ENCODE data around the gene FIBP.
A peak's percentile ranks its signal among the peaks of the same experiment; 100 is the strongest.

Gene FIBP

DNA sequence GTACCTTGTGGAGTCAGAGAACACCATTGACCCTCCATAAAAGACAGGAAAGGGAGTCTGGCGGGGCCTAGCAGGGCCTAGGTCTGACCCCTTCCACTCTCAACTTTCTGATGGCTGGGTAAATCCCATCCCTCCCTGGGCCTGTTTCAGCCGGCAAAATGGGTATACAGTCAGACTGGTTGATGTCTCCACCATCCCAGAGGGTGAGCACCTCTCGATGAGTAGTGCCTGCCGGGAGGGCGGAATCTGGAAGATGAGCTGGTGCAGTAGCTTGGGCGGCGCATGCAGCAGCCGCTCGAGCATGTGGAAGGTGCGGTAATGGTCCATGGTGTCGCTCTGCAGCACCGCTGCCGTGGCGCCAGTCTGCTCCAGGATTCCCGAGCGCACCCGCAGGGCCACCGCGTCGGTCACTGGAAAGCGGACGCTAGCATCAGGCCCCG, 528 bp downstream of the FIBP start:
- no peak for DNase-seq

DNA sequence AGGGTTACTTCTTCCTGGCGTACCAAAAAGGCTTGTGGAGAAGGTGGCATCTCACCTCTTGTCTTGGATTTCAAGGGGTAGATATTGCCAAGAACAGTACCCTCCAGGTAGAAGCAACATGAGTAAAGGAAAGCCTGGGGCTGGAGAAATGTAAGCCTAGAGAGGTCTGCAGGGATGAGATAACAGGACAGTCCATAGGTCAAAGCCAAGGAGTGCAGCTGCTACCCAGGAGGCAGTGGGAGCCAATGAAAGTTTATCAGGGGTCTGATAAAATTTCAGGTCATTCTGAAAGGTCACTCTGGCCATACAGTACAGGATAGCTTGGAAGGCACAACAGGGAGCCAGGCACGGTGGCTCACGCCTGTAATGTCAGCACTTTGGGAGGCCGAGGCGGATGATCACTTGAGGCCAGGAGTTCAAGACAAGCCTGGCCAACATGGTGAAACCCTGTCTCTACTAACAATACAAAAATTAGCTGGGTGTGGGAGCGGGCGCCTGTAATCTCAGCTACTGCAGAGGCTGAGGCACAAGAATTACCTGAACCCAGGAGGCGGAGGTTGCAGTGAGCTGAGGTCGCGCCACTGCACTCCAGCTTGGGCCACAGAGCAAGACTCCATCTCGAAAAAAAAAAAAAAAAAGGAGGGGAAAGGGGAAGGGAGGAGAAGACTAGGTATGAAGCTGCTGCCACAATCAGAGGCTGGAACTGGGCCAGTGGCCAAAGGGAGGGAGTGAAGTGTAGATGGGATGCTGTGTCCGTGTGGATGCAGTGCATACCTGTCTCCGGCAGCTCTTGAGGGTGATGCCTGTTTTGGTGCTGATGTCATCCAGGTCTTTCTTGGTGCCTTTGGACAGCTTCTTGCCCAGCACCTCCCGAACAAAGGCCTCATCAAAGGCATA, 1.2 kb downstream of the FIBP start:
- DNase-seq, result no peak

DNA sequence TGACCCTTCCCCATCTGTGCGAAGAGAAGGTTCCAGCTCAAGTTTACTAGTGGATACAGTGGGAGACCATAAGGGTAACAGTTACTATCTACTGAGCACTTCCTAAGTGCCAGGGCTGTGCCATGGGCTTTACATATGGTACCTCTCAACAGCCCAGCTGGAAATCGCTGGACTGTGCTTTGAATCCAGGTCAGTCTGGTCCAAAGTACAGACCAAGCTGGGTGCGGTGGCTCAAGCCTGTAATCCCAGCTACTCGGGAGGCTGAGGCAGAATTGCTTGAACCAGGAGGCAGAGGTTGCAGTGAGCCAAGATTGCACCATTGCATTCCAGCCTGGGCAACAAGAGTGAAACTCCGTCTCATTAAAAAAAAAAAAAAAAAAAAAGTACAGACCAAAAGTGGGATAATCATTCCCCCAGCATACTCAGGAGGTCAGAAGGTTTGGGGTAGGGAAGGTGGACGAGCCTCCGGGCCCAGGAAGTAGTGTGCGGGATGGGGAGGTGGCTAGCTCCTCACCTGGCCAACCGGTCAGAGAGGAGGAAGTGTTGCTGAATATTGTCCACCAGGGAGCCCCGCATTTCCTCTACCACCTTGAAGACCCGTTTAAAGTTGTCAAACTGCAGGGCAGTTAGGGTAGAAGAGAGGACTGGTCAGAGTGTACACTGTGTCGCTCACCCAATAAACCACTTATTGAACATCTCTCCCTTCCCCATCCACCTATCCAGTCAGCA, 2.3 kb downstream of the FIBP start:
- DNase-seq, result no peak

DNA sequence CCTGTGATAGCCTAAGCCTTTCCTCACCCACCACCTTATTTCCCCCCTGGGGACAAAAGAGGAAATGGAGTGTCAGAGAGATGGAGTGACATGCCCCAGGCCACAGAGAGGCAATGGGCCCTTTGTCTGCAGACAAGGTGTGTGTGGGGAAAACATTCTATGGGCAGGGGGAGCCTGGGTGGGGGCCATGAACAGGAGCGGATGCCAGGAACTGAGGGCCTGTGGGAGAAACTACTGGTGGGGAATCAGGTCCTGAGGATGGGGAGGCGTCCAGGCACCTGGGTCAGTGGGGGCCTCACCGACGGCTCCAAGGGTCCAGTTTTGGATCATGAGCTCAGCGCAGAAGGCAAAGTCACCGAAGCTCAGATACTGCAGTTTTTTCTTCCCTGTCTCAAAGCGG, 3.0 kb downstream of the FIBP start:
- no peak for DNase-seq

DNA sequence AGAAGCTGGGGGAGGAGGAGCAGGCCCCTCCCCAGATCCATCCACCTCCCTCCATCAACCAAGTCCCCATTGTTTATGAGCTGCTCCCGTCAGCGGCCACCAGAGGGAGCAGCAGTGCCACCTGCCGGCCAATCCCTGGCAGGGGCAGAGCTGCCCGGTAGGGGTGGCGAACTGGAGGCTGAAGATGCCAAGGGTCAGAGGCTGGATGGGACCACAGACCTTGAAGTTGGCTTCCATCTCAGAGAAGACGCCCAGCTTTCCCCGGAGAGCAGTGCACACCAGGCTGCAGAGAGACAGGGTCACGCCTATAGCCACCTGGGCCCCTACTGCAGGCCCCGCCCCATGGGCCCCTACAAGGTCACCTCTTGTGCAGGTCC, 3.6 kb downstream of the FIBP start:
- peak; percentile 81 for DNase-seq

DNA sequence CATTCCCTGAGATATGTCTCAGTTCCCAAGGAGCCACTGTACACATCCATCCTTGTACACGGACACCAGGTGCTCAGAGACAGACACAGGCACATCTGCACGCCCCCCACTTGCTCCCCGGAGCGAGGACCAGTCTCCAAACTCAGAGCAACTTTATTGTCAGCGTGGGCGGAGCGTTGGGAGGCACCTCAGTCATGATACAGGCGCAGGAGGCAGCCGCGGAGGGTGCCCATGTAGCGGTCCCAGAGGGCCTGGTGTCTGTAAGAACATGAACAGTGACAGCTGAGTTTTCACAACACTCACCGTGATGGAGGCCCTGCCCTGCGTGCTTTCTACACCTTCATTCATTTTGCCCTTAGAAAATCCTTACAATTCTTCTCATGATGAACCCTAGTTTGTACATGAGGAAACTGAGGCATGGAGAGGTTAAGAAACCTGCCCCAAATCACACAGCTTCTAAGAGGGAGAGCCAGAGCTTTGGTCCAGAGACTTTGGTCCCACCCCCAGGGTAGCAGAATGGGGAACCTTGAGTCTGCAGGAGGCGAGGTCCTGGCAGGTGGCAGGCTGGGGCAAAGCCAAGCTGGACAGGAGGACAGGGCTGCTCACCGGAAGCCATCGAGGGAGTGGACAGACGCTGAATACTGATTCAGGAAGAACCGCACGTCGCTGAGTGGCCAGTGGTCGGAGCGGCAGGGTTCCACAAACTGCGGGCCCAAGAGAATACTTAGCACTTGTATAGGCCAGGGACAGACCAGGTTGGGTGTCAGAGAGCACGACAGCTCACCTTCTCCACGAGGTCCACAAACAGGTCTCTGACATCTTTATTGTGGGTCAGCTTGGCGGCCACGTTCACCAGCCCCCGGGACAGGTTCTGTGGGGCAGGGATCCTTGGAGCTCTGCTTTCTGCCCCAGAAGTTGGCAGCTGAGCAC, 4.2 kb downstream of the FIBP start:
- no peak for DNase-seq

DNA sequence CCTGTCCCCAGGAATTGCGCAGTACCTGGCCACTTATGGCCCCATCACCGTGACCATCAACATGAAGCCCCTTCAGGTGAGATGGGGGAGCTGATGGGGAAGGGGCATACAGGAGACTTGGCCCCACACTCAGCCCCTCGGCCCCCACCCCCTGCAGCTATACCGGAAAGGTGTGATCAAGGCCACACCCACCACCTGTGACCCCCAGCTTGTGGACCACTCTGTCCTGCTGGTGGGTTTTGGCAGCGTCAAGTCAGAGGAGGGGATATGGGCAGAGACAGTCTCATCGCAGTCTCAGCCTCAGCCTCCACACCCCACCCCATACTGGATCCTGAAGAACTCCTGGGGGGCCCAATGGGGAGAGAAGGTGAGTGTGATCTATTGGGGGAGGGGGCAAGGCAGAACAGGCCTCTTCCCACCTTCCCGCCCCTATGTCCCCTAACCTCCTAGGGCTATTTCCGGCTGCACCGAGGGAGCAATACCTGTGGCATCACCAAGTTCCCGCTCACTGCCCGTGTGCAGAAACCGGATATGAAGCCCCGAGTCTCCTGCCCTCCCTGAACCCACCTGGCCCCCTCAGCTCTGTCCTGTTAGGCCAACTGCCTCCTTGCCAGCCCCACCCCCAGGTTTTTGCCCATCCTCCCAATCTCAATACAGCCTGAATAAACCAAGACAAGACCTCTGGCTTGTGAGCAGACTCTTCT, 5.1 kb downstream of the FIBP start:
- no peak for DNase-seq

DNA sequence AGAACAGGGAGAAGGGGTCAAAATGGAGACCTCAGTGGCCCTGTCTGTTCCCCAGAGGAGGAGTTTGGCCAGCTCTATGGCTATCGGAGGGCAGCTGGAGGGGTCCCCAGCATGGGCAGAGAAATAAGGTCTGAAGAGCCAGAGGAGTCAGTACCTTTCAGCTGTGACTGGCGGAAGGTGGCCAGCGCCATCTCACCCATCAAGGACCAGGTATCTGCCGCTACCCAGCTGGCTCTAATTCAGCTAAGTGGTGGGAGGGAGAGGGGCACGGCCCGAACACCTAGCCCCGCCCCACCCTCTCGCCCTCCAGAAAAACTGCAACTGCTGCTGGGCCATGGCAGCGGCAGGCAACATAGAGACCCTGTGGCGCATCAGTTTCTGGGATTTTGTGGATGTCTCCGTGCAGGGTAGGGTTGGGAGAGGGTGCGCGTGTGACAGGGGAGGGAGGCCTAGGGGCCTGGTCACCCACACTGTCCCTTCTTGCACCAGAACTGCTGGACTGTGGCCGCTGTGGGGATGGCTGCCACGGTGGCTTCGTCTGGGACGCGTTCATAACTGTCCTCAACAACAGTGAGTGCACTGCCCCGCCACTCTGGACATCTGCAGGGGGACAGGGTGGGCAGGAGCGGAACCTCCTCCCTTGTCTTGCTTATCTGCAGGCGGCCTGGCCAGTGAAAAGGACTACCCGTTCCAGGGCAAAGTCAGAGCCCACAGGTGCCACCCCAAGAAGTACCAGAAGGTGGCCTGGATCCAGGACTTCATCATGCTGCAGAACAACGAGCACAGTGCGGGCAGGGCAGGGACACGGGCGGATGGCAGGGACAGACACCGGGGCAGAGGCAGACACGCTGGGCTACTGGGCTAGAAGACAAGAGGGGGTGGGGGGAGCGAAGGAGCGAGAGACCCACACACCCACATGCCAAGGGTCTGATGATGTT, 5.9 kb downstream of the FIBP start:
- DNase-seq, result no peak

DNA sequence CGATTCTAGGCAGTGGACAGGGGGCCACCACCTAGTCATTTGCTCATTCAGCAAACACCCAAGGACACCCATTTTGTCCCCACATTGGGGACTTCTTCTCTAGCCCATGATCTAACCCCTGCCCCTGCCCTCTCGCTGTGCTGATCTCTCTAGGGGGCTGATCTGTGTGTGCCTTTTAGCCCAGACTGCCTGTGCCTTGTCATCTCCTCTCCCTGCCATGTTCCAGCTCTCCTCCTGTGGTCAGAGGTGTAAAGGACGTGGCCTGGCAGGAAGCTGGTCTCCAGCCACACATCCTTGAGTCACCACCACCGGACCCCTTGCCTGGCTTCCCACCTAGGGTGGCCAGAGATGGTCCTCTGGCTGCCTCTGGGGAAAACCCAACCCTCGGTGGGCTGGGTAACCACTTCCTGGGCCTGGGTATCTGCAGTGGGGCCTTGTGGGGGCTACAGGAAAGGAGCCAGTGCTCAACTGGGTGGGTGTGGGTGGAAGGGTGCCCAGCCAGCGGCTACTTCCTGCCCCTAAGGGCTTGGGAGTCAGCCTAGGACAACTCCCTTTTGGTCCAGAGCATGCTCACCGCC, 7.3 kb downstream of the FIBP start:
- no peak for DNase-seq

DNA sequence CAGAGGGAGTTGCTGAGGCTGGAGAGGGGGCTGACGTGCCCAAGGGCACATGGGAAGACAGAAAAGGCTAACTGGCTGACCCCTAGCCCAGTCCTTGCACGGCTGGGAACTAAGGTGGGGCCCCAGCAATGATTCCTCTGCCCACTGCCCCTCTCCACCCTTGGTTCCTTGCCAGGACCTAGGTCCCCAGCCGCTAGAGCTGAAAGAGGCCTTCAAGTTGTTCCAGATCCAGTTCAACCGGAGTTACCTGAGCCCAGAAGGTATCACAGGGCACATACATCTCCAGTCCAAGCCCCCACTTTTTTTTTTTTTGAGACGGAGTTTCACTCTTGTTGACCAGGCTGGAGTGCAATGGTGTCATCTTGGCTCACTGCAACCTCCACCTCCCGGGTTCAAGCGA, 8.2 kb downstream of the FIBP start:
- no peak for DNase-seq

DNA sequence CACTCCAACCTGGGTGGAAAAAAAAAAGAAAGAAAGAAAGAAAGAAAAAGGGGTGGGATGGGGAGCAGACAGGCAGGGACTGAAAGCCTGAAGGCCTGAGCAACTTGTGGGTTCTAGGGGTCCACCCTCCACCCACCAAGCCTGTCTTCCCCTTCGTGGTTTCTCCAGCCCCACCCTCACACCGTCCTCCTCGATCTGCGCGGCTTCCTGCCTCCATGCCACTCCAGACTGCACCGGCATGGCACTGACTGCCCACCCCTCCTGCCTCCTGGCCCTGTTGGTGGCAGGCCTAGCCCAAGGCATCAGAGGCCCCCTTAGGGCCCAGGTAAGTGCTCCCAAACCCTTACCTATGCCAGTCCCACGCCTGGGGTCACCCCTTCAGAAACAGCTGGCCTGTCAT, 8.7 kb downstream of the FIBP start, which contains the start of gene CTSW:
Gene CTSW, plus strand, starts transcription at position 221 of the 400 bp plus-strand sequence. Its CDS starts 18 bp downstream, at position 239.
- DNase-seq, result peak; percentile 31

DNA sequence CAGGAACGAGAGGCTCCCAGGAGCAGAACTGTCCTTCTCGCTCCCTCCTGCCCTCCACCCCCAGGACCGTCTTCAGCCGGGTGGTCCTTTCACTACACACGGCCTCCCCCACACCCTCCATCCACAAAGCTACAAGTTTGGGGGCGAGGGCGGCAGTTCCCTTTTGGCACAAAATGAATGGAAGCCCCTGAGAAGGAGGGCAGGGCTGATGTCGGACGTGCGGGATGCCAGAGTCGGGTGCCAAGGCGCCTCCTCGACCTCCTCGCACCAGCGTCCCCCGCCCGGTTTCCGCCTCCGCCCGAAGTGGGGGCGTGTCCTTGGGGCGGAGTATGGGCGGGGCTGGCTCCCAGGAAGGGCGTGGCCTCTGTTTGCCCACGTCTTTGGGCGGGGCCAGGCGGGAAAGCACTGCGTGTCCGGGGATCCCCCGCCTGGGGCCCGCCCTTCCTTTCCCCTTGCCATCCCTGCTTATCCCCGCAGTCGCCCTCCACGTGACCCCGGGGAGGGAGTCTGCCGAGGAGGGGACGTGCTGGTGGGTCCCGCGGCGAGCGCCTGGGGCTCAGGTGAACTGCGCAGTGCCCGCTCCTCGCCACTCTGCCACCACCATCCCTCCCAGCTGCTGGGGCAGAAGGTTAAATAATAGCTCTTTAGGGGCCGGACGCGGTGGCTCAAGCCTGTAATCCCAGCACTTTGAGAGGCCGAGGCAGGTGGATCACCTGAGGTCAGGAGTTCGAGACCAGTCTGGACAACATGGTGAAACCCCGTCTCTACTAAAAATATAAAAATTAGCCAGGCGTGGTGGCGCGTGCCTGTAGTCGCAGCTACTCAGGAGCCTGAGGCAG, 14.7 kb downstream of the FIBP start:
- peak; percentile 97 for DNase-seq

DNA sequence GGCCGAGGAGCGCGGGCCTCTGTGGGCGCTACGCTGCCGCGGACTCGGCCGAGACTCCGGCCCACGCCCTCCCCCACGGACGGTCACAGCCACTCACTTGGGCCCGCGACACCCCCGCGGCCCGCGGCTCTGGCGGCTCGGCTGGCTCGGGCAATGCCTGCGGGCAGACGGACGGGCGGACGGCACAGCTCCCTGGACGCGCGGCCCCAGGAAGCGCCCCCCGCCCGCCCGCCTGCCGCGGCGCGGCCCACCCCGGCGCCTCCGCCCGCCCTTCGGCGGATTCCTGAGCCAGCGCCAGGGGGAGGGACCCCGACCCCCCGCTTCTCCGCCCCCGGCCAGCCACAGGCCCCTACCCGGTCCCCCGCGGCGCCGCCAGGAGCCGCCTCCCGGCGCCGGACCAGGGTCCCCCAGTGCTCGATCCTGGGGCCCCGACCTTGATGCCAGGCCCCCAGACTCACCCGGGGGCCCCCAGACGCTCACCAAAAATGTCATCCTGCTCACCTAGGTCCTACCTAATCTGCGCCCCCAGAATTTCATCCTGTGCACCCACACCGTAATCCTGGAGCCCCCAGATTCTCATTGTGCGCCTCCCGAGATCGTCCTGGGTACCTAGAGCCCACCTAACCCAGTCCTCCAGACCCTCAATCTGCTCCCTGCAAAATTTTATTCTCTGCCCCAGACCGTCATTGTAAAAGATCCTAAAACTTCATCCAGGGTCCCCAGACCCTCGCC, 15.5 kb downstream of the FIBP start, which contains the start of gene EFEMP2:
Gene EFEMP2, minus strand, starts transcription at position 215 of the 732 bp plus-strand sequence. CDS start 446 bp downstream, outside the sequence.
- DNase-seq, result no peak

DNA sequence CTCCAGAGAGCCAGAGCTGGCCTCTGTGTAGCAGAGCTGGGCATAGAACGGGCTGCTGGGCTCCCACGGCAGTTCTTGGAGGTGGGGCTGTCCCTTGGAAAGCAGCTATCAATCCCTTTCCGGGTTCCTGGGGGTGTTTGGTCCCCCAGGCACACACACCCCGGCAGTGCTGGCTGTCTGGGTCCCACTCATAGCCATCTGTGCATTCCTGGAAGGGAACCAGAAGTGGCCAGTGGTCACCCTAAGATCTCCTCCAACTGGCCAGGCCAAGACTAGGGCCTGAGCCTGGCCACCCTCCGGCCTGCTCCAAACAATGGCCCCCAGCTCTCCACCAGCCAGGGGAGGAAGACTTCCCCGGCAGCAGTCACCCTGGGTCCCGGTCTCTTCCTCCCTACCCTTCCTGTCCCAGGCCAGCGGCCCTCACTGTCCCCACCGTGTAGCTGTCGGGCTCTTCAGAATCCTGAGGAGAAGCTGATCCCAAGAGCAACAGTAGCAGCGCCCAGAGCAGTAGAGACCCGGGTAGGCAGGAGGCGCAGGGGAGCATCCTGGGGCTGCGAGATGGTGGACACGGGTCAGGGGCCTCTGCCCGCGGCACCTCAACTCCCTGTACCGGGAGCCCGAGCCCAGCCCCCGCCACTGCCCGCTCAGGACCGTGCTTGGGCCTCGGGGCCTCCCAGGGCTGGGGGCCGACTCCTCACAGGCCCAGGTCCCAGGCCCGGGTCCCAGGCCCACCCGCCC, 16.3 kb downstream of the FIBP start:
- DNase-seq, result no peak

DNA sequence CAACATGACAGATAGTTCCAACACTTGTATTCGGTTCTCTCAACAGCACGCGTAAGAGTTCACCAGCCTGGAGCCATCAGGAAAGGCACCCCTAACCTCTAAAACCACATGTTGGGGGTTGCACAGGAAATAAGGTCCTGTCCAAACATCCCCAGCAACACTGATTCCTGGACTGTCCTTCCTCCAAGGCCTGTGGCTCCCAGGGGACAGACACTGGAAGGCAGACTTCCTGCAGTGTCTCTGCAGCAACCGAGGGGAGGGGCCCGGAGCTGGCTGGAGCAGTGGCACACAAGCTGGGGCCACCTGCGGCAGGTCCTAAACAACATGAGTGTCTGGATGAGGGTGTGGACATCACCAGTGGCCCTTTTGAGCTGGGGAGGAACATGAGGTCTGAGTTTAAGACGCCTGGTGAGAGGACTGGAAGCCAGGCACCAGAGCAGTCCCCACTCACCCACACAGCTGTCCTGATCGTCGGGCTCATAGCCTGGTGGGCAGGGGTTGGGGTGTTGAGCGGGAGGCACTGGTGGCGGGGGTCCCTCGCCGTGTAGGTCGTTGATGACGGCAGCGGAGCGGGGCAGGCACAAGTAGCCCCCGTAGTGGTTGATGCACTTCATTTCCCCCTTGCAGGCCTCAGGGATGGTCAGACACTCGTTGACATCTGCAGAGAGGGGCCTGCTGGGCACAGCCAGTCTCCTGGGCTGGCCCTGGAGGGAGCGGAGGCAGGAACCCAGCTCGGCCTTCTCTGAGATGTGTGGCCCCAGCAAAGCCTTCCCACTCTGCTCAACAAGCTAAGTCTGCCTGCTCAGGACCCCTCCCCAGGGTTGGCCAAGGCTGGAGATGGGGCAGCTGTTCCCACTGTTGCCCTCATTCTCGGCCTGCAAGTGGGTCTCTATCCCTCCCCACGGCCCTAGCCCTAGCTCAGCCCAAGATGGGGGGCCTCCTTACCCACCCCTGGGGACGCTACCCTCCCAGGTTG, 17.3 kb downstream of the FIBP start:
- DNase-seq, result no peak

DNA sequence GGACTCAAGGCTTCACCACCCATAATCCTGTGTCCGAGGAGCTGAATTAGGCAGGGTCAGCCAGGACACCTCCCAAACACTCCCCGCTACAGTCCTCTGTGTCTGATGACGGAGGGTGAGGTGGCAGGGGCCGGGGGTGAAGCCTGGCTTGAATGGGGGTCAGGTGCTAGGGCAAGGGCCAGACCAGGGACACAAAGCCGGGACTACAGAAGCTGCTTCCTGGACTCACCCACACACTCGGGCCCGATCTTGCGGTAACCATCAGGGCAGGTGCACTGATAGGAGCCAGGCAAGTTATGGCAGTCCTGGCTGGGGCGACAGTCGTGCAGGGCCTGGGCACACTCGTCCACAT, 18.0 kb downstream of the FIBP start:
- DNase-seq, result no peak

Data from T-helper 9 cell (primary cell).